Vagina (tissue), 2 donors: ENCODE data around the gene WWC2. TPM values are rescaled to one million over a fixed set of nuclear protein-coding genes. Genes with fewer than 3 reads are reported as not detected.

ENCODE experiments used
- DNase-seq, 2 donors: peaks; one replicate each; pipeline ENCODE4 v3.0.0-alpha.2; 2017; ENCODE audit errors: extremely low spot score in 2 of 2
- H3K27ac ChIP-seq: fragments of 200-600 bp; sonication (generic); one replicate; pipeline ENCODE4 v1.5.1; 2019
- H3K27me3 ChIP-seq: fragments of 200-600 bp; sonication (generic); one replicate; pipeline ENCODE4 v1.5.1; 2019
- H3K36me3 ChIP-seq, 2 donors: fragments of 200-600 bp; sonication (generic); one replicate each; pipeline ENCODE4 v1.5.1; 2017 to 2019
- H3K4me1 ChIP-seq: fragments of 200-600 bp; sonication (generic); one replicate; pipeline ENCODE4 v1.5.1; 2019
- H3K4me3 ChIP-seq, 2 donors: fragments of 200-600 bp; sonication (generic); 1 replicate in 1 of 2; 2 replicates in 1 of 2; pipeline ENCODE4 v1.5.1; 2016 to 2019
- H3K9me3 ChIP-seq: fragments of 200-600 bp; sonication (generic); one replicate; pipeline ENCODE4 v1.5.1; 2019
- POLR2A ChIP-seq, 2 donors: fragments of 450-650 bp; IDR thresholded peaks; one replicate each; pipeline ENCODE4 v1.6.1; 2017; ENCODE audit warnings: antibody characterized with exemption in 2 of 2, mild to moderate bottlenecking in 2 of 2, moderate library complexity in 2 of 2
- POLR2AphosphoS5 ChIP-seq, 2 donors: sonication (generic); formaldehyde crosslinking; IDR thresholded peaks; one replicate each; pipeline ENCODE4 v1.9.0; 2017; ENCODE audit warnings: antibody characterized with exemption in 2 of 2, mild to moderate bottlenecking in 2 of 2, low read depth in 1 of 2; ENCODE audit not compliant: insufficient read depth in 1 of 2
- intact Hi-C: fragments of 100-400 bp; cut with DNase I; formaldehyde crosslinking; loops from one replicate; pipeline ENCODE4 v1.15.1; 2023
- total RNA-seq: library from RNA; depleted of rRNA; stranded (reverse); fragments of >200 nt; gene quantifications from one replicate; pipeline ENCODE4 v1.2.3, GENCODE V29; 2016
- TF ChIP-seq, protein P1 (sequence below), 3 experiments: fragments of 450-650 bp in 2 of 3; fragments of 200-600 bp in 1 of 3; sonication (generic) in 1 of 3; IDR thresholded peaks; one replicate each; pipeline ENCODE4 v1.5.1; 2017 to 2019; ENCODE audit warnings: antibody characterized with exemption in 3 of 3, mild to moderate bottlenecking in 2 of 3, moderate library complexity in 2 of 3

WWC2 gene
- total RNA-seq, 1 donor from 2014 or later = 24.3 TPM

DNA sequence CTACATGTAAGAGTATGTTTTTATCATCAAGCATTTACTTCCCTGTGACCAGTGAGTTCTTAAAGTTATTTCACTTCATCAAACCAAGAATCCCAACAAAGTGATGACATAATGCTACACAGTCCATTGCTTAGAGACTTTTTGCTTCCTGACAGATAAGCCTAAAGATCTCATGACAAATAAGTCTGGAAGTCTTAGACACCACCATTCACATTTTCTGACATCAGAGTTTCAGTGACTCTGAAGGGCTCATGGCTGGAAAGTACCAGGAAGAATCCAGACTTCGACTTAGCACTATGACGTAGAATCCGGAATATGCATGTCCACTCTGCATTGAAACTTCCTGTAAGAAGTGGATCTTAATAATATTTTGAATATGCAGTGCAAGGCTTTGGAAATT lies 167.3 kb downstream of the WWC2 start:
- intact Hi-C loops = no loop called here
- DNase-seq = no peak
- H3K36me3 ChIP-seq = peaks cover 0 to 16% of the 10 kb centered on the region in 2 donors
- H3K4me1 ChIP-seq = peaks cover 6% of the 10 kb centered on the region
- no peak for TF ChIP-seq POLR2A (IDR thresholded peaks at IDR 0.05)
- TF ChIP-seq, protein P1, sequence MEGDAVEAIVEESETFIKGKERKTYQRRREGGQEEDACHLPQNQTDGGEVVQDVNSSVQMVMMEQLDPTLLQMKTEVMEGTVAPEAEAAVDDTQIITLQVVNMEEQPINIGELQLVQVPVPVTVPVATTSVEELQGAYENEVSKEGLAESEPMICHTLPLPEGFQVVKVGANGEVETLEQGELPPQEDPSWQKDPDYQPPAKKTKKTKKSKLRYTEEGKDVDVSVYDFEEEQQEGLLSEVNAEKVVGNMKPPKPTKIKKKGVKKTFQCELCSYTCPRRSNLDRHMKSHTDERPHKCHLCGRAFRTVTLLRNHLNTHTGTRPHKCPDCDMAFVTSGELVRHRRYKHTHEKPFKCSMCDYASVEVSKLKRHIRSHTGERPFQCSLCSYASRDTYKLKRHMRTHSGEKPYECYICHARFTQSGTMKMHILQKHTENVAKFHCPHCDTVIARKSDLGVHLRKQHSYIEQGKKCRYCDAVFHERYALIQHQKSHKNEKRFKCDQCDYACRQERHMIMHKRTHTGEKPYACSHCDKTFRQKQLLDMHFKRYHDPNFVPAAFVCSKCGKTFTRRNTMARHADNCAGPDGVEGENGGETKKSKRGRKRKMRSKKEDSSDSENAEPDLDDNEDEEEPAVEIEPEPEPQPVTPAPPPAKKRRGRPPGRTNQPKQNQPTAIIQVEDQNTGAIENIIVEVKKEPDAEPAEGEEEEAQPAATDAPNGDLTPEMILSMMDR (IDR thresholded peaks at IDR 0.05) = no peak
- H3K27me3 ChIP-seq = no peaks in the 10 kb centered on the region
- no peak overlapping the region for H3K4me3 ChIP-seq
- no peak overlapping the region for H3K27ac ChIP-seq
- H3K9me3 ChIP-seq = no peaks in the 10 kb centered on the region

DNA sequence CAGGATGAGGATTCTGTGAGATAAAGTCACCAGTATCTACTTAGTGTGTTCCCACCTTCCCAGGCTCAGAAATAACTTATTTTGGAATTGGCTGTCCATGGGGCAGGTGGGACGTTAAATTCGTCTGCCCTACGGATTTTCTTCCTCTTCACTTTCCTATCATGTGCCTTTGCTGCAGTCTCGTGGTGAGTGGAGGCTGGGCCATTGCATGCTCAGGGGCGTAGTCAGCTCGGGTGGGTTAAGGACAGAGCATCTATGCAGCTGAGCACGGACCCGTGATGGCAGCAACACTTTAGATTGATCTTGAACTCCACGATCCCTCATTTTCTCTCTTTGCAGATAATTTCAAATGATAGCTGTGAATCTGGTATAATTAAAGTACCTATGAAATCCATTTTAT lies 169.5 kb downstream of the WWC2 start:
- intact Hi-C loops = no loop called here
- Histone ChIP-seq H3K36me3 (peaks cover 0 to 29% of the 10 kb centered on the region in 2 donors), H3K27ac (no peak overlapping the region), H3K27me3 (no peaks in the 10 kb centered on the region), H3K4me3 (no peak overlapping the region), H3K4me1 (no peaks in the 10 kb centered on the region), H3K9me3 (no peaks in the 10 kb centered on the region)
- no peak for DNase-seq
- TF ChIP-seq POLR2AphosphoS5 (IDR thresholded peaks at IDR 0.05; ENCODE audit: insufficient read depth in 1 of 2, low read depth in 1 of 2) = no peak
- TF ChIP-seq, protein P1 (IDR thresholded peaks at IDR 0.05) = no peak
- no peak for TF ChIP-seq POLR2A (IDR thresholded peaks at IDR 0.05)

DNA sequence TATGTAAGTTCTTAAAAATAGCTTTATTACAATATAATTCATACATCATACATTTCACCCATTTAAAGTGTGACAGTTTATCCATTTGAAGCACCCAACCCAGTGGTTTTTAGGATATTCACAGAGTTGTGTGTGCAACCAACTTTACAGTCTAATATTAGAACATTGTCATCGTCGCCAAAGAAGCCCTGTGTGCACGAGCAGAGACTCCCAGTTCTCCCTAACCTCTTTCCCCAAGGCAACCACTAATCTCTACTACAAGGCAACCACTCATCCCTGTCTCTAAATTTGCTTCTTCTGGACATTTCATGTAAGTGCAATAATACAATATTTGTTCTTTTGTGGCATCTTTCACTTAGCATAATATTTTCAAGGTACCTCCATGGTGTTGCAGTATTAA lies 173.3 kb downstream of the WWC2 start:
- Histone ChIP-seq H3K36me3 (peaks cover 0 to 50% of the 10 kb centered on the region in 2 donors), H3K4me3 (no peak overlapping the region), H3K27me3 (no peaks in the 10 kb centered on the region), H3K4me1 (no peaks in the 10 kb centered on the region), H3K9me3 (peaks cover 9% of the 10 kb centered on the region), H3K27ac (no peak overlapping the region)
- TF ChIP-seq, protein P1 (IDR thresholded peaks at IDR 0.05) = no peak
- TF ChIP-seq POLR2AphosphoS5 (IDR thresholded peaks at IDR 0.05; ENCODE audit: insufficient read depth in 1 of 2, low read depth in 1 of 2) = no peak
- TF ChIP-seq POLR2A (IDR thresholded peaks at IDR 0.05) = no peak
- intact Hi-C loops = no loop called here
- no peak for DNase-seq

DNA sequence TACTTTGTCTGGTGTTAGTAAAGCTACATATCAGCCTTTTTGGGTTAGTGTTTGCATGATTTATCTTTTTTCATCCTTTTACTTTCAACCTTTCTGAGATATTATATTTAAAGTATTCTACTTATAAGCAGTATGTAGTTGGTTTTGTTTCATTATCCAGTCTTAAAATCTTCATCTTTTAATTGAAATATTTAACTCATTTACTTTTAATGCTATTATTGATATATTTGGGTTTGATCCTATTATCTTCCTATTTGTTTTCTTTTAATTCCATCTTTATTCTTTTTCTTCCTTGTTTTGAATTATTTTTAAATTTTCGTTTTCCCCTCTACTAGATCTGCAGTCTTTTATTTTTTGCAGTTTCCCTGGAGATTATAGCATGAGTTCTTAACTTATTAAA lies 177.0 kb downstream of the WWC2 start:
- no peak for DNase-seq
- Histone ChIP-seq H3K27ac (no peak overlapping the region), H3K36me3 (peaks cover 0 to 38% of the 10 kb centered on the region in 2 donors), H3K27me3 (no peaks in the 10 kb centered on the region), H3K9me3 (peaks cover 9% of the 10 kb centered on the region), H3K4me3 (no peak overlapping the region), H3K4me1 (no peaks in the 10 kb centered on the region)
- TF ChIP-seq POLR2AphosphoS5 (IDR thresholded peaks at IDR 0.05; ENCODE audit: insufficient read depth in 1 of 2, low read depth in 1 of 2) (no peak), POLR2A (IDR thresholded peaks at IDR 0.05) (no peak)
- TF ChIP-seq, protein P1 (IDR thresholded peaks at IDR 0.05) = no peak
- intact Hi-C loops = no loop called here

DNA sequence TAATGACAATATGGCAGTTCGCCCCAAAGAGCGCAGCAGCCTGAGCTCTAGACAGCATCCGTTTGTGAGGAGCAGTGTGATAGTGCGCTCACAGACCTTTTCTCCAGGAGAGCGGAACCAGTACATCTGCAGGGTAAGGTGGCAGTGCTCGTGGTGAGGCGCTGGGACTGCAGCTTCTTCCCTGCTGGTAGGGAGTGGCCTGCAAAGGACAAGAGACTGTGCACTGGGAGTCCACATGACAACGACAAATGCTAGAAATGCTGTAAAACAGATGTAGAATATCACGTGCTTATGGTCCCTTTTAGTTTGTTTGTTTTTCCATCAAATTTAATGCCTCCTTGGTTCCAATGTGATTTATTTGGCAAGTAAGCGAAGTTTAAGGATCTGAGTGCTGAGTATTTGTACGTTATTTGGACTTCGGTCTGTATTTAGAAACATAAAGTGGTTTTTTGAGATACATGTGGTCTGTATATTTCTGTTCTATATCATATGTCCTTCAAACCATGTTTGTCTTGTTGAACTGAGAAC lies 185.3 kb downstream of the WWC2 start:
- DNase-seq = no peak
- TF ChIP-seq POLR2A (IDR thresholded peaks at IDR 0.05) = no peak
- Histone ChIP-seq H3K36me3 (peaks cover 0 to 38% of the 10 kb centered on the region in 2 donors), H3K9me3 (no peaks in the 10 kb centered on the region), H3K27me3 (no peaks in the 10 kb centered on the region), H3K4me1 (no peaks in the 10 kb centered on the region), H3K27ac (no peak overlapping the region), H3K4me3 (no peak overlapping the region)
- intact Hi-C loops = no loop called here
